Measurements from ENCODE around the gene CEP72.
"Not testable (repeated sequence)": the region's sequence is repeated elsewhere in the genome, so short reads cannot be mapped to it uniquely, and the experiment has no call there.

CEP72 gene

GRCh38 chr5:600886-601541 lies 11.1 kb upstream of the CEP72 start:
- DNase-seq (ENCODE audit: low read depth) = no peak

- no peak for DNase-seq (ENCODE audit: low read depth)
Measured at GRCh38 chr5:601771-602465, 10.2 kb upstream of the CEP72 start.

DNA sequence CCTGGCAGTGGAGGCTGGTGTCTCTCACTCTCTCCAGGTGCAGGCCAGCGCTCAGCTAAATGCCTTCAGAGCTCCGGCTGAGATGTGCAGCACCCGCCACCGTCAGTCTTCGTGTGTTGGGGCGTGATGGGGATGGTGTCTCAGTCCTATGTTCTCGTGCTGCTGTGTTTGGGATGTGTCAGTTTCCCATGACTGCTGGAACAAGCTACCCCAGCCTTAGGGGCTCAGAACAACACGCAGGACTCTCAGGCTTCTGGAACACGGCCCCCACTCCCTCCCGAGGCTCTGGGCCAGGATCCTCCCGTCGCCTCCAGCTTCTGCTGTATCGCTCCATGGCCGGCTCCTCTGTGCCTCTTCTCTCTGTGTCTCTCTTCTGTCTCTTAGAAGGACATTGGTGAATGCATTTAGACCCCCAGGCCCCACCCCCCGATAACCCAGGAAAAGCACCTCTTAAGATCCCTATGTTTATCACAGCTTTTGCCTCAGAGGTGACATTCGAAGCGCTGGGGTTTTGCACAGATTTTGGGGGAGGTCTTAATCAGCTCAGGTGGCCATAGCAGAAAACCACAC lies 9.6 kb upstream of the CEP72 start:
- DNase-seq (ENCODE audit: low read depth) = no peak

DNA sequence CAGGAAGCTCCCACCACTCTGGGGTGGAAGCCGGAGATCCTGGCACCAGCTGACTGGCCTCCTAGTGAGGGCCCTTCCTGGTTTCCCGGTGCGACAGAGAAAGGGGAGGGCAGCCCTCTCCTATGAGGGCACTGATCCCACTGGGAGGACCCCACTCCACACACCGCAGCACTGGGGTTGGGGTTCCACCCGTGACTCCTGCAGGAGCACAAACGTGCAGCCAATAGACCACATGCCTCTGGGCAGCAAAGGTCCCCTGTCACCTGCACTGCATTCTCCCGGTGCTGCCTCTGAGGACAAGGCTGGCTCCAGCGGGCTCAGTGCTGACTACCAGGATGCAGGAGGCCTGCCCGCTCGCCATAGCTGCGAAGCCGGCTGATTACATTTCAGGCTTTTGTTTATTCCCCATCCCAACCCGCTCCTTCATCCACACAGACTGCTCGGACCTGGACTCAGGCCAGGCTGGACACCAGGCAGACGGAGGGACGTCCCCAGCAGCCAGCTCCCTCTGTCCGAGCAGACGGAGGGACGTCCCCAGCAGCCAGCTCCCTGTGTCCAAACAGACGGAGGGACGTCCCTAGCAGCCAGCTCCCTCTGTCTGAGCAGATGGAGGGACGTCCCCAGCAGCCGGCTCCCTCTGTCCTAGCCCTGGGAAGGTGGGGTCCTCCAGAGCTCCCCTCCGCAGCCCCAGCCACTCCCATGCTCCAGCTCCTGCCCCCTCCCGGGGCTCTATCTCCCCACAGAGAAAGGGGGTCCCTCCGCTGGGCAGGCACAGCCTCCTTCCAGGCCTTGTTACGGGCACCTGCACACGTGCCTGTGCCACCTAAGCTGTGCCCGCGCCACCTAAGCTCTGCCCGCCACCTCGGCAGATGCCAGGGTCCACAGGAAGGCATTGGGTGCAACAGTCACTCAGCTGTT lies 8.8 kb upstream of the CEP72 start:
- DNase-seq (ENCODE audit: low read depth) = no peak

- DNase-seq (ENCODE audit: low read depth) = no peak
Measured at GRCh38 chr5:604391-604831, 7.7 kb upstream of the CEP72 start.

- DNase-seq (ENCODE audit: low read depth) = not testable (repeated sequence)
Measured at GRCh38 chr5:605090-605489, 7.0 kb upstream of the CEP72 start.

DNA sequence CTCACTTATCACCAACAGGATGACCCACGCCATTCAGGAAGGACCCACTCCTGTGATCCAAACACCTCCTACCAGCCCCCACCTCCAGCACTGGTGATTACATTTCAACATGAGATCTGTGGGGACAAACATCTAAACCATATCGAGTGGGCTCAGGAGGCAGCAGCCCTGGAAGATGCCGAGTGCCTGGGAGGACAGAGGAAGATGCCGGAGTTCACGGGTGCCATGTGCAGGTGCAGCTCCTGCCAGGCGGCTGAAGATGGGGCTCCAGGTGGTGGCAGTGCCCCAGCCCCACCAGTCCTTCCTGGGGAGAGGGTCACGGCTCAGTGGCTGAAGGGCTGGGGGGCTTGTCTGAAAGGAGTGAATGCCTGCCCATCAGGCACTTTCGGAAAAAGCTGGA lies 6.1 kb upstream of the CEP72 start:
- no peak for DNase-seq (ENCODE audit: low read depth)

GRCh38 chr5:606526-607399 lies 5.4 kb upstream of the CEP72 start:
- DNase-seq (ENCODE audit: low read depth) = no peak

GRCh38 chr5:607541-608428 lies 4.4 kb upstream of the CEP72 start:
- no peak for DNase-seq (ENCODE audit: low read depth)

- no peak for DNase-seq (ENCODE audit: low read depth)
Measured at GRCh38 chr5:608429-609370, 3.4 kb upstream of the CEP72 start.

- DNase-seq (ENCODE audit: low read depth) = no peak
Measured at GRCh38 chr5:609506-609905, 2.6 kb upstream of the CEP72 start.

- DNase-seq (ENCODE audit: low read depth) = no peak
Measured at GRCh38 chr5:610011-610743, 2.0 kb upstream of the CEP72 start.

- DNase-seq (ENCODE audit: low read depth) = no peak
Measured at GRCh38 chr5:610744-611730, 1.1 kb upstream of the CEP72 start.

DNA sequence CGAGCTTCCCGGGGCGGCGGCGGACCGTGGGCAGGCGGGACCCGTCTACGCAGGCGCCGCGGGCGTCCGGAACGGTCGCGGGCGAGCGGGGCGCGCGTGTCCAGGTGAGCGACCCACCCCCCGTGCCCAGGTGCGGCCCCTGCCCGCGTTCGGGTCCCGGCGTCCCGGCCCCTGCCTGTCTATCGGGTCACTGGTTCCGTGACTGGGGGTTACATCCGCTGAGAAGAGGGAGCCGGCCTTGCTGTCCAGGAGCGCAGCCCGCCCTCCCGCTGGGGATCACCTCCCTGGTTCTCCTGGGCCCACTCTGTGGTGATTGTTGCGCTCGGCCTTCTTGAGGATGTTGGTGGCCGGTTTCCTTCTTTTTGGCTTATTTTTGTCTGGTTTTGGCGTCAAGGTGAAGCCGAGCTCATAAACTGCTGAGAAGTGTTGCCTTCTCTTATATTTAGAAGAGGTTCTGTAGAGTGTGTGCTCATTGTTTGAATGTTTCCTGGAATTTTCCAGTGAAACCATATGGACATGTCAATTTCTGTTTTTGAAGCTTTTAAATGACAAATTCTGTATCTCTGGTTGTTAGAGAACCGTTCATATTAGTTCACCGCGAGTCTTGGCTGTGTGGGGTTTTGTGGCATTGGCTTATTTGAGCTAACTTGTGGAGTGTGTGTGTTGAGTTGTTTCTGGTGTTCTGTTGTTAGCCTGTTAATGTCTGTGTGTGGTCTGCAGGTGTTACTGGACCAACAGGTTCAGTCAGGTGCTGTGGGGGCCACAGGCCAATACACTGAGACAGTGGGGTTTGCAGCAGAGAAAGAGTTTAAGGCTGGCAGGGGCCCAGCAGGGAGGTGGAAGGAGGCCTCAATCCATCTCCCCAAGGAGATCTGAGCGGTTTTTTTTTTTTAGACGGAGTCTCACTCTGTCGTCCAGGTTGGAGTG lies 621 bp downstream of the CEP72 start:
- no peak for DNase-seq (ENCODE audit: low read depth)

DNA sequence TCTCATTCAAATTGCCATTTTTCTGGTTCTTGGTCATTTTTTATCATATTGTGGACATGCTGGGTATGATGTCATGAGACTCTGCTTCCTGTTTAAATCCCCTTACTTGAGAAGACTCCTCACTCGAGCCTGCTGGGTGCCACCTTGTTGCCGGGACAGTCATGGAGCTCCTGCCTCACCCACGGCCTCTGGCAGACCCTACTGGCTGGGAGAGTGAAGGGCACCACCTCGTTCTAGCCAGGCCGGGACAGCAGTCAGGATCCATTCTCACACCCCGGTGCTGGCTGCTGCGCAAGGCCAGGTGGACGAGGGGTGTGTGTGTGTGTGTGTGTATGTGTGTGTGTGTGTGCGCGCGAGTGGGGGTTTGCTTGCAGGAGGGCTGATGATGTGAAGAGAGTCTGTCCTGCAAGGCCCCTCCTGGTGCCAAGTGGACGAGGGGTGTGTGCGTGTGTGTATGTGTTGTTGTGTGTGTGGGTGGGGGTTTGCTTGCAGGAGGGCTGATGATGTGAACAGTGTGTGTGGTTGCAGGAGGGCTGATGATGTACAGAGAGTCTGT lies 4.4 kb downstream of the CEP72 start:
- no peak for DNase-seq (ENCODE audit: low read depth)

- no peak for DNase-seq (ENCODE audit: low read depth)
Measured at GRCh38 chr5:617896-618295, 5.8 kb downstream of the CEP72 start.

Measured in GM04504 (cell line).